GM21619 (cell line): ENCODE measurements around the gene SEPSECS.

Experiments
- ATAC-seq: cut with Tn5 transposase; IDR thresholded peaks from one replicate; pipeline ENCODE4 v1.9.1; 2021; ENCODE audit not compliant: unreplicated experiment

The SEPSECS gene

GRCh38 chr4:25157081-25157480 is 3.2 kb downstream of the SEPSECS start:
- no peak for ATAC-seq

GRCh38 chr4:25155947-25156346 is 4.3 kb downstream of the SEPSECS start:
- ATAC-seq = no peak

- ATAC-seq = no peak
Observed at GRCh38 chr4:25154594-25155265, 5.5 kb downstream of the SEPSECS start.

GRCh38 chr4:25146076-25146475 is 14.2 kb downstream of the SEPSECS start:
- ATAC-seq = no peak

GRCh38 chr4:25144870-25145481 is 15.3 kb downstream of the SEPSECS start:
- ATAC-seq = no peak

GRCh38 chr4:25142468-25142867 is 17.8 kb downstream of the SEPSECS start:
- ATAC-seq = no peak

- ATAC-seq = no peak
Observed at GRCh38 chr4:25141592-25141991, 18.7 kb downstream of the SEPSECS start.

GRCh38 chr4:25133132-25133531 is 27.1 kb downstream of the SEPSECS start:
- ATAC-seq = no peak

GRCh38 chr4:25131926-25132325 is 28.3 kb downstream of the SEPSECS start:
- no peak for ATAC-seq

GRCh38 chr4:25131381-25131780 is 28.9 kb downstream of the SEPSECS start:
- ATAC-seq = no peak

- ATAC-seq = no peak
Observed at GRCh38 chr4:25129917-25130316, 30.3 kb downstream of the SEPSECS start.

- peak; percentile 41 for ATAC-seq
Observed at GRCh38 chr4:25128671-25129070, 31.6 kb downstream of the SEPSECS start.

- ATAC-seq = peak; percentile 99
Observed at GRCh38 chr4:25123236-25123635, 37.0 kb downstream of the SEPSECS start.

GRCh38 chr4:25120146-25120940 is 39.9 kb downstream of the SEPSECS start:
- no peak for ATAC-seq

- no peak for ATAC-seq
Observed at GRCh38 chr4:25117716-25118472, 42.4 kb downstream of the SEPSECS start.

- ATAC-seq = no peak
Observed at GRCh38 chr4:25117274-25117673, 43.0 kb downstream of the SEPSECS start.

GRCh38 chr4:25113915-25114904 is 46.0 kb downstream of the SEPSECS start:
- ATAC-seq = no peak

- ATAC-seq = no peak
Observed at GRCh38 chr4:25112995-25113380, 47.3 kb downstream of the SEPSECS start.

- no peak for ATAC-seq
Observed at GRCh38 chr4:25112366-25112994, 47.8 kb downstream of the SEPSECS start.
